ENCODE results near the gene ZBTB24.

GRCh38 chr6:109461733-109462526, 21.1 kb downstream of the ZBTB24 start:
- TF ChIP-seq CTCF (IDR thresholded peaks at IDR 0.05): no peak
- TF ChIP-seq ZFX (IDR thresholded peaks at IDR 0.05; ENCODE audit: borderline replicate concordance): no peak

Data from 22Rv1 (cell line).